MCF 10A (cell line): ENCODE results near the gene IFITM2. TPM values are rescaled to one million over a fixed set of nuclear protein-coding genes. Genes with fewer than 3 reads are reported as not detected.

Source experiments
- BruUV-seq: library from RNA; stranded (reverse); fragments of 400-500 nt; replicated peaks from 2 replicates; lab custom pipeline; 2021; lab: Mats Ljungman, UMichigan
- CTCF ChIA-PET: fragments of 300-600 bp; sonication (Branson Sonifier 250); formaldehyde crosslinking; extraction: SDS; loops from one replicate; lab custom pipeline; 2021; ENCODE audit warnings: antibody characterized with exemption, inconsistent platforms; lab: Yijun Ruan, JAX
- POLR2A ChIA-PET: fragments of 300-600, 350-650 bp; sonication (Branson Sonifier 250); formaldehyde crosslinking; extraction: SDS; loops from one replicate; lab custom pipeline; 2020; ENCODE audit warnings: antibody characterized with exemption, inconsistent platforms; lab: Yijun Ruan, JAX
- DNase-seq: peaks from one replicate; pipeline ENCODE4 v3.0.0-alpha.2; 2018; ENCODE audit not compliant: unreplicated experiment
- H3K27ac Mint-ChIP-seq: one replicate; pipeline ENCODE4 v1.8.0; 2022; ENCODE audit warnings: mild to moderate bottlenecking, low read depth, mixed read lengths; ENCODE audit not compliant: unreplicated experiment
- H3K27me3 Mint-ChIP-seq: one replicate; pipeline ENCODE4 v1.8.0; 2022; ENCODE audit warnings: mixed read lengths; ENCODE audit not compliant: insufficient read depth, unreplicated experiment
- H3K36me3 Mint-ChIP-seq: one replicate; pipeline ENCODE4 v1.8.0; 2022; ENCODE audit warnings: mild to moderate bottlenecking, moderate library complexity, mixed read lengths; ENCODE audit not compliant: insufficient read depth, unreplicated experiment
- H3K4me1 Mint-ChIP-seq: one replicate; pipeline ENCODE4 v1.8.0; 2022; ENCODE audit warnings: mixed read lengths; ENCODE audit not compliant: insufficient read depth, unreplicated experiment
- H3K4me3 Mint-ChIP-seq: one replicate; pipeline ENCODE4 v1.8.0; 2022; ENCODE audit warnings: mild to moderate bottlenecking, moderate library complexity, mixed read lengths; ENCODE audit not compliant: unreplicated experiment
- H3K9me3 Mint-ChIP-seq: one replicate; pipeline ENCODE4 v1.8.0; 2022; ENCODE audit warnings: mixed read lengths; ENCODE audit not compliant: unreplicated experiment
- intact Hi-C: fragments of 100-400 bp; cut with micrococcal nuclease; formaldehyde crosslinking; loops from 2 replicates; pipeline ENCODE4 v1.14.1; 2022
- total RNA-seq: library from RNA; stranded (reverse); gene quantifications from 2 replicates; pipeline ENCODE4 v1.2.3, GENCODE V29; 2022
- TF ChIP-seq, protein P1 (sequence below): fragments of 200-600 bp; IDR thresholded peaks from one replicate; pipeline ENCODE4 v1.8.0; 2022; ENCODE audit warnings: antibody characterized with exemption, mild to moderate bottlenecking; ENCODE audit not compliant: unreplicated experiment

The IFITM2 gene
- total RNA-seq, 1 experiment from 2014 or later: 314 TPM

DNA sequence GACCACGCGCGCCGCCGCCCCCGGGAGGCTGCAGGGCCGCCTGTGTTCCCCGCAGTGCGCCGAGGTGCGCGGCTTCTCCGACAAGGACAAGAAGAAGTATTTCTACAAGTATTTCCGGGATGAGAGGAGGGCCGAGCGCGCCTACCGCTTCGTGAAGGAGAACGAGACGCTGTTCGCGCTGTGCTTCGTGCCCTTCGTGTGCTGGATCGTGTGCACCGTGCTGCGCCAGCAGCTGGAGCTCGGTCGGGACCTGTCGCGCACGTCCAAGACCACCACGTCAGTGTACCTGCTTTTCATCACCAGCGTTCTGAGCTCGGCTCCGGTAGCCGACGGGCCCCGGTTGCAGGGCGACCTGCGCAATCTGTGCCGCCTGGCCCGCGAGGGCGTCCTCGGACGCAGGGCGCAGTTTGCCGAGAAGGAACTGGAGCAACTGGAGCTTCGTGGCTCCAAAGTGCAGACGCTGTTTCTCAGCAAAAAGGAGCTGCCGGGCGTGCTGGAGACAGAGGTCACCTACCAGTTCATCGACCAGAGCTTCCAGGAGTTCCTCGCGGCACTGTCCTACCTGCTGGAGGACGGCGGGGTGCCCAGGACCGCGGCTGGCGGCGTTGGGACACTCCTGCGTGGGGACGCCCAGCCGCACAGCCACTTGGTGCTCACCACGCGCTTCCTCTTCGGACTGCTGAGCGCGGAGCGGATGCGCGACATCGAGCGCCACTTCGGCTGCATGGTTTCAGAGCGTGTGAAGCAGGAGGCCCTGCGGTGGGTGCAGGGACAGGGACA, 26.7 kb upstream of the IFITM2 start:
- Mint-ChIP-seq H3K9me3 (no peaks in the 10 kb centered on the region), H3K4me1 (peaks cover 6% of the 10 kb centered on the region), H3K36me3 (no peaks in the 10 kb centered on the region), H3K4me3 (no peak overlapping the region), H3K27ac (no peak overlapping the region), H3K27me3 (peaks cover 48% of the 10 kb centered on the region)
- ChIA-PET CTCF (interaction anchor here (1.1 to 1.6 kb wide), 2 partner anchors 37 to 38 kb away, joined by 3 to 4 read pairs; no protein-coding TSS in a partner anchor), POLR2A (interaction anchor here (0.7 kb wide), 1 partner anchor 44 kb away, joined by 4 read pairs; the partner anchor contains the start of genes PSMD13 and SIRT3)
- TF ChIP-seq, protein P1, sequence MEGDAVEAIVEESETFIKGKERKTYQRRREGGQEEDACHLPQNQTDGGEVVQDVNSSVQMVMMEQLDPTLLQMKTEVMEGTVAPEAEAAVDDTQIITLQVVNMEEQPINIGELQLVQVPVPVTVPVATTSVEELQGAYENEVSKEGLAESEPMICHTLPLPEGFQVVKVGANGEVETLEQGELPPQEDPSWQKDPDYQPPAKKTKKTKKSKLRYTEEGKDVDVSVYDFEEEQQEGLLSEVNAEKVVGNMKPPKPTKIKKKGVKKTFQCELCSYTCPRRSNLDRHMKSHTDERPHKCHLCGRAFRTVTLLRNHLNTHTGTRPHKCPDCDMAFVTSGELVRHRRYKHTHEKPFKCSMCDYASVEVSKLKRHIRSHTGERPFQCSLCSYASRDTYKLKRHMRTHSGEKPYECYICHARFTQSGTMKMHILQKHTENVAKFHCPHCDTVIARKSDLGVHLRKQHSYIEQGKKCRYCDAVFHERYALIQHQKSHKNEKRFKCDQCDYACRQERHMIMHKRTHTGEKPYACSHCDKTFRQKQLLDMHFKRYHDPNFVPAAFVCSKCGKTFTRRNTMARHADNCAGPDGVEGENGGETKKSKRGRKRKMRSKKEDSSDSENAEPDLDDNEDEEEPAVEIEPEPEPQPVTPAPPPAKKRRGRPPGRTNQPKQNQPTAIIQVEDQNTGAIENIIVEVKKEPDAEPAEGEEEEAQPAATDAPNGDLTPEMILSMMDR: no peak
- intact Hi-C loops: no loop called here
- DNase-seq: no peak
- BruUV-seq: no TSS peak

DNA sequence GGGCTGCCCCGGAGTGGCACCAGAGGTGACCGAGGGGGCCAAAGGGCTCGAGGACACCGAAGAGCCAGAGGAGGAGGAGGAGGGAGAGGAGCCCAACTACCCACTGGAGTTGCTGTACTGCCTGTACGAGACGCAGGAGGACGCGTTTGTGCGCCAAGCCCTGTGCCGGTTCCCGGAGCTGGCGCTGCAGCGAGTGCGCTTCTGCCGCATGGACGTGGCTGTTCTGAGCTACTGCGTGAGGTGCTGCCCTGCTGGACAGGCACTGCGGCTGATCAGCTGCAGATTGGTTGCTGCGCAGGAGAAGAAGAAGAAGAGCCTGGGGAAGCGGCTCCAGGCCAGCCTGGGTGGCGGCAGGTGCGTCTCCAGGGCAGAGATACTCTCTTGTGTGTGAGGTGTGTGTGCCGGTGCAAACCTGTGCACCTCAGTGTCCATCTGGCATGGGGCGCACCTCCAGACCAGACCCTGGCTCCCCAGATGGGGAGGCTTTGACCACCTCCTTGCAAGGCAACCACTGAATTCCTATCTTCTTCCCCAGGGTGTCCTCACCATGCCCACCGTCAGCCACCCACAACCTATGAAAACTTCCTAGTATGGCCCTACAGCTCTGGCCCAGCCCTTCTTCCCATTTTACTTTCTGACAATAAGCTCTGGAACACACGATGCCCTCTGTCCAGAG, 26.0 kb upstream of the IFITM2 start:
- Mint-ChIP-seq H3K36me3 (no peaks in the 10 kb centered on the region), H3K4me1 (peaks cover 6% of the 10 kb centered on the region), H3K4me3 (no peak overlapping the region), H3K27me3 (peaks cover 41% of the 10 kb centered on the region), H3K27ac (no peak overlapping the region), H3K9me3 (no peaks in the 10 kb centered on the region)
- BruUV-seq: no TSS peak
- DNase-seq: no peak
- ChIA-PET POLR2A (no interaction called here), CTCF (interaction anchor here (0.6 to 1.6 kb wide), 3 partner anchors 36 to 81 kb away, joined by 3 to 4 read pairs (median 3); no protein-coding TSS in a partner anchor)
- TF ChIP-seq, protein P1: no peak
- intact Hi-C loops: no loop called here

- no peaks in the 10 kb centered on the region for H3K9me3 Mint-ChIP-seq
- H3K36me3 Mint-ChIP-seq: no peaks in the 10 kb centered on the region
- peaks cover 41% of the 10 kb centered on the region for H3K27me3 Mint-ChIP-seq
- ChIA-PET CTCF (interaction anchor here (0.6 to 2.2 kb wide), 3 partner anchors 32 to 81 kb away, joined by 3 to 12 read pairs (median 3); no protein-coding TSS in a partner anchor), POLR2A (no interaction called here)
- DNase-seq: no peak
- H3K4me3 Mint-ChIP-seq: no peak overlapping the region
- peaks cover 6% of the 10 kb centered on the region for H3K4me1 Mint-ChIP-seq
- TF ChIP-seq, protein P1: no peak
- no TSS peak for BruUV-seq
- no peak overlapping the region for H3K27ac Mint-ChIP-seq
- intact Hi-C loops: no loop called here
These were observed 25.4 kb upstream of the IFITM2 start for GRCh38 chr11:282171-282570.
